Measurements from ENCODE around the gene CNTNAP5.

DNA sequence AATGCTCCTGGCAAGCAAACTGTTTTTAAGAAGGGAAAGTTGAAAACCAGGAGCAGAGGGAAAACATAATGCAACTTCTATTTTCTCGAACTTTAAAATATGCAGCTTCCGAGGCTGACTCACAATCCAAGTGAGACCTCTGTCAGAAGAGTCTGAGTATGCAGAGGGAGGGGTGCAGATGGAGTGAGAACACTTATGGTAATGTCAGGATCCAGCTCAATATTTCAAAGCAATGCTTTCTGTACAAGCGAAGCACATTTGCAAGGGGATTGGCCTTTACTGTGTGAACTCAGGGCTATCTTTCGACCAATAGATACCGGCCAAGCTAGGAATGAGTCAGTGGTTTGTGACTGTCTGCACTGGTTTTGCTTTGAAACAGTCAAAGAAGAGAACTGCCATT is 242.7 kb downstream of the CNTNAP5 start:
- TF ChIP-seq, protein P1, sequence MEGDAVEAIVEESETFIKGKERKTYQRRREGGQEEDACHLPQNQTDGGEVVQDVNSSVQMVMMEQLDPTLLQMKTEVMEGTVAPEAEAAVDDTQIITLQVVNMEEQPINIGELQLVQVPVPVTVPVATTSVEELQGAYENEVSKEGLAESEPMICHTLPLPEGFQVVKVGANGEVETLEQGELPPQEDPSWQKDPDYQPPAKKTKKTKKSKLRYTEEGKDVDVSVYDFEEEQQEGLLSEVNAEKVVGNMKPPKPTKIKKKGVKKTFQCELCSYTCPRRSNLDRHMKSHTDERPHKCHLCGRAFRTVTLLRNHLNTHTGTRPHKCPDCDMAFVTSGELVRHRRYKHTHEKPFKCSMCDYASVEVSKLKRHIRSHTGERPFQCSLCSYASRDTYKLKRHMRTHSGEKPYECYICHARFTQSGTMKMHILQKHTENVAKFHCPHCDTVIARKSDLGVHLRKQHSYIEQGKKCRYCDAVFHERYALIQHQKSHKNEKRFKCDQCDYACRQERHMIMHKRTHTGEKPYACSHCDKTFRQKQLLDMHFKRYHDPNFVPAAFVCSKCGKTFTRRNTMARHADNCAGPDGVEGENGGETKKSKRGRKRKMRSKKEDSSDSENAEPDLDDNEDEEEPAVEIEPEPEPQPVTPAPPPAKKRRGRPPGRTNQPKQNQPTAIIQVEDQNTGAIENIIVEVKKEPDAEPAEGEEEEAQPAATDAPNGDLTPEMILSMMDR (IDR thresholded peaks at IDR 0.05; ENCODE audit: low read depth, low read length) = no peak
- no peak for TF ChIP-seq EZH2phosphoT487 (IDR thresholded peaks at IDR 0.05; ENCODE audit: low read depth)
